K562 (cell line): ENCODE data around the gene ATP4B. TPM values are rescaled to one million over a fixed set of nuclear protein-coding genes. Genes with fewer than 3 reads are reported as not detected.

Source experiments
- ATAC-seq: fragments of 200-7000 bp; cut with Tn5 transposase; 3 replicates; pipeline ENCODE4 v1.9.1; 2020; ENCODE audit warnings: moderate library complexity
- BruUV-seq: library from RNA; stranded (reverse); fragments of 400-500 nt; replicated peaks from 2 replicates; lab custom pipeline; 2021; lab: Mats Ljungman, UMichigan
- CTCF ChIA-PET: fragments of 300-600 bp; formaldehyde crosslinking; extraction: SDS; loops from one replicate; lab custom pipeline; 2021; ENCODE audit warnings: low intra/inter-chr PET ratio; lab: Yijun Ruan, JAX
- POLR2A ChIA-PET: fragments of 300-600, 350-650 bp; sonication (Branson Sonifier 250); formaldehyde crosslinking; extraction: SDS; loops from one replicate; lab custom pipeline; 2021; ENCODE audit warnings: antibody characterized with exemption, inconsistent platforms; lab: Yijun Ruan, JAX
- DNase-seq, 4 experiments: peaks; one replicate each; pipeline versions ENCODE4 v3.0.0 to v3.0.0-alpha.2; 2011 to 2018; ENCODE audit warnings: low spot score in 3 of 4, mixed read lengths in 3 of 4; ENCODE audit errors: extremely low read depth in 1 of 4
- FAIRE-seq: peaks from 2 replicates; lab custom pipeline; 2011; peaks lifted over from hg19 to GRCh38; lab: Jason Lieb, UNC
- H2AFZ ChIP-seq: 2 replicates; pipeline ENCODE4 v1.6.0; 2011; ENCODE audit warnings: low read depth, low read length, control low read depth, inconsistent platforms
- H3K27ac ChIP-seq: fragments of 200-600 bp; 3 replicates; pipeline ENCODE4 v1.8.0; 2011; ENCODE audit warnings: low read depth, mild to moderate bottlenecking, control low read depth, inconsistent platforms, low read length, moderate library complexity, mixed read lengths; ENCODE audit errors: extremely low read depth
- H3K27me3 ChIP-seq, 2 experiments: fragments of 300-600 bp in 1 of 2; 2 replicates in 1 of 2; 3 replicates in 1 of 2; pipeline versions ENCODE4 v1.6.0 to v1.8.0; 2011; ENCODE audit warnings: inconsistent platforms in 2 of 2, low read length in 2 of 2, mild to moderate bottlenecking in 1 of 2, mixed read lengths in 1 of 2, moderate library complexity in 1 of 2; ENCODE audit not compliant: control insufficient read depth in 2 of 2, insufficient read depth in 2 of 2
- H3K36me3 ChIP-seq: fragments of 300-600 bp; 3 replicates; pipeline ENCODE4 v1.8.0; 2011; ENCODE audit warnings: mild to moderate bottlenecking, low read length, inconsistent platforms; ENCODE audit not compliant: control insufficient read depth, insufficient read depth
- H3K4me1 ChIP-seq, 2 experiments: fragments of 200-600 bp in 1 of 2; replicated peaks in 1 of 2; 2 replicates in 1 of 2; 3 replicates in 1 of 2; pipeline versions ENCODE4 v1.5.1 to v1.8.0; 2011; ENCODE audit warnings: inconsistent platforms in 2 of 2, low read length in 2 of 2, mild to moderate bottlenecking in 1 of 2, mixed read lengths in 1 of 2, moderate library complexity in 1 of 2; ENCODE audit not compliant: control insufficient read depth in 2 of 2, insufficient read depth in 2 of 2
- H3K4me2 ChIP-seq: 2 replicates; pipeline ENCODE4 v1.6.1; 2011; ENCODE audit warnings: low read length, control low read depth, inconsistent platforms, mixed read lengths; ENCODE audit not compliant: insufficient read depth
- H3K4me3 ChIP-seq: fragments of 200-600 bp; sonication (generic), shearing (Covaris generic); 2 replicates; pipeline ENCODE4 v1.5.1; 2016; ENCODE audit warnings: control low read depth, inconsistent platforms
- H3K79me2 ChIP-seq: fragments of 200-600 bp; 3 replicates; pipeline ENCODE4 v1.8.0; 2011; ENCODE audit warnings: low read length, inconsistent platforms; ENCODE audit not compliant: control insufficient read depth, insufficient read depth
- H3K9ac ChIP-seq, 2 experiments: 2 replicates each; pipeline versions ENCODE4 v1.6.0 to v1.6.1; 2011; ENCODE audit warnings: low read depth in 2 of 2, low read length in 2 of 2, control low read depth in 1 of 2, inconsistent platforms in 1 of 2, mild to moderate bottlenecking in 1 of 2, mixed read lengths in 1 of 2; ENCODE audit not compliant: insufficient read depth in 1 of 2
- H3K9me1 ChIP-seq: one replicate; pipeline ENCODE4 v1.6.0; 2011; ENCODE audit warnings: inconsistent platforms, mild to moderate bottlenecking, low read length, moderate library complexity; ENCODE audit not compliant: control insufficient read depth, insufficient read depth
- H3K9me3 ChIP-seq: replicated peaks from 2 replicates; pipeline ENCODE4 v1.5.1; 2011; ENCODE audit warnings: low read depth, low read length, inconsistent platforms; ENCODE audit not compliant: control insufficient read depth, insufficient read depth
- H4K20me1 ChIP-seq: replicated peaks from 2 replicates; pipeline ENCODE4 v1.6.1; 2011; ENCODE audit warnings: low read length, inconsistent platforms, mixed read lengths; ENCODE audit not compliant: control insufficient read depth, insufficient read depth
- CEBPG ChIP-seq, 3 experiments: fragments of 200-800 bp in 1 of 3; sonication (Bioruptor generic) in 1 of 3; sonication (generic) in 1 of 3; formaldehyde crosslinking in 1 of 3; IDR thresholded peaks in 2 of 3; conservative IDR thresholded peaks in 1 of 3; 2 replicates each; pipeline versions ENCODE4 v1.6.1 to v1.8.0; 2016 to 2022; ENCODE audit warnings: missing compliant biosample characterization in 2 of 3, missing genetic modification characterization in 2 of 3, mild to moderate bottlenecking in 1 of 3, missing genetic modification reagents in 1 of 3
- PTRF ChIP-seq: fragments of 450-650 bp; IDR thresholded peaks from 2 replicates; pipeline ENCODE4 v1.6.1; 2016; ENCODE audit warnings: mild to moderate bottlenecking, missing genetic modification characterization, missing compliant biosample characterization
- PURB ChIP-seq: sonication (generic); formaldehyde crosslinking; IDR thresholded peaks from 2 replicates; pipeline ENCODE4 v1.9.0; 2021; ENCODE audit warnings: low read depth, mild to moderate bottlenecking, missing genetic modification reagents
- TCF7L2 ChIP-seq: fragments of 150-350 bp; IDR thresholded peaks from 2 replicates; pipeline ENCODE4 v1.6.1; 2016; ENCODE audit warnings: low read depth, mild to moderate bottlenecking, low read length, moderate library complexity
- ZFP36 ChIP-seq: fragments of 150-350 bp; IDR thresholded peaks from 2 replicates; pipeline ENCODE4 v1.6.1; 2018; ENCODE audit warnings: low read length, low read depth; ENCODE audit not compliant: partially characterized antibody
- WGBS: fragments of 100-300 bp; shearing (Covaris generic); methylation state at CpG from one replicate; pipeline ENCODE4 v1.1.6; 2016; ENCODE audit warnings: low coverage, mixed read lengths; ENCODE audit not compliant: insufficient coverage; ENCODE audit errors: missing lambda C conversion rate; 5-methylcytosine and 5-hydroxymethylcytosine counted together
- in situ Hi-C: fragments of 300-500 bp; cut with MboI; formaldehyde crosslinking; loops from 4 replicates; pipeline ENCODE4 v1.15.0; 2018; ENCODE audit warnings: inconsistent platforms, mixed read lengths
- intact Hi-C: fragments of 100-400 bp; cut with micrococcal nuclease; formaldehyde crosslinking; loops from 2 replicates; pipeline ENCODE4 v1.14.2; 2022
- polyA plus RNA-seq, 8 experiments: library from polyadenylated mRNA; depleted of rRNA in 4 of 8; stranded (reverse) in 5 of 8; unstranded in 3 of 8; fragments of >200 nt; fragmentation: Nextera tagmentation in 2 of 8; fragmentation: Illumina TruSeq in 1 of 8; extraction: Ambion mirVana in 2 of 8; extraction: Trizol in 1 of 8; gene quantifications; 2 replicates each; pipeline versions ENCODE4 v1.2.1 to v1.2.3, GENCODE V29; 2011 to 2014; ENCODE audit warnings: inconsistent platforms in 1 of 8, missing spikeins in 1 of 8
- total RNA-seq, 7 experiments: library from RNA; depleted of rRNA in 6 of 7; stranded (reverse); fragments of >200 nt in 6 of 7; fragmentation: Illumina TruSeq in 2 of 7; extraction: Trizol in 2 of 7; gene quantifications; 2 replicates each; pipeline versions ENCODE4 v1.2.1 to v1.2.3, GENCODE V29; 2011 to 2021; ENCODE audit warnings: low replicate concordance in 1 of 7
- TF ChIP-seq, protein P1 (sequence below): fragments of 450-650 bp; formaldehyde crosslinking; IDR thresholded peaks from 2 replicates; pipeline ENCODE4 v1.4.0; 2020; ENCODE audit warnings: mild to moderate bottlenecking, moderate library complexity
- TF ChIP-seq, protein P2 (sequence below): sonication (generic); formaldehyde crosslinking; IDR thresholded peaks from 2 replicates; pipeline ENCODE4 v1.8.0; 2022; ENCODE audit warnings: mild to moderate bottlenecking, low read depth, missing genetic modification reagents
- TF ChIP-seq, protein P3 (sequence below): fragments of 150-350 bp; conservative IDR thresholded peaks from 2 replicates; pipeline ENCODE4 v1.6.1; 2014; ENCODE audit warnings: low read length

ATP4B gene
- total and polyA plus RNA-seq, 9 of the 15 experiments (the other 6 are each of a cell fraction or from before 2014, with no cell fraction given) = not detected

DNA sequence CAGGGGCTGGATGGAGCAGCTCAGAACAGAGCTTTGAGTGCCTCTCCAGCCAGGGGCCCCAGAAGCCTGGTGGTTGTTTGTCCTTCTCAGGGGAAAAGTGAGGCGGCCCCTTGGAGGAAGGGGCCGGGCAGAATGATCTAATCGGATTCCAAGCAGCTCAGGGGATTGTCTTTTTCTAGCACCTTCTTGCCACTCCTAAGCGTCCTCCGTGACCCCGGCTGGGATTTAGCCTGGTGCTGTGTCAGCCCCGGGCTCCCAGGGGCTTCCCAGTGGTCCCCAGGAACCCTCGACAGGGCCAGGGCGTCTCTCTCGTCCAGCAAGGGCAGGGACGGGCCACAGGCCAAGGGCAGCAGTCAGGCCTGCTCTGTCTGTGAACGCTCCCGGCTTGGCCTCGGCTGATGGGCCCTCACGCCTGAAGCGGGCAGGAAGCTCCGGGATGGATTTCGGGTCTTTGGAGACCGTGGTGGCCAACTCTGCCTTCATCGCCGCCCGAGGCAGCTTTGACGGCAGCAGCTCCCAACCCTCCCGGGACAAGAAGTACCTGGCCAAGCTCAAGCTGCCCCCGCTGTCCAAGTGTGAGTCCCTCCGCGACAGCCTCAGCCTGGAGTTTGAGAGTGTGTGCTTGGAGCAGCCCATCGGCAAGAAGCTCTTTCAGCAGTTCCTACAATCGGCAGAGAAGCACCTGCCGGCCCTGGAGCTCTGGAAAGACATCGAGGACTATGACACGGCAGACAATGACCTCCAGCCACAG is 9.1 kb upstream of the ATP4B start, which contains the start of gene GRK1:
Gene GRK1 (plus strand): TSS at position 269 of the 751 bp plus-strand sequence. CDS start 168 bp downstream, at position 437.
- no peak within 1 kb of the TSS for H3K9ac ChIP-seq
- TF ChIP-seq, protein P1, sequence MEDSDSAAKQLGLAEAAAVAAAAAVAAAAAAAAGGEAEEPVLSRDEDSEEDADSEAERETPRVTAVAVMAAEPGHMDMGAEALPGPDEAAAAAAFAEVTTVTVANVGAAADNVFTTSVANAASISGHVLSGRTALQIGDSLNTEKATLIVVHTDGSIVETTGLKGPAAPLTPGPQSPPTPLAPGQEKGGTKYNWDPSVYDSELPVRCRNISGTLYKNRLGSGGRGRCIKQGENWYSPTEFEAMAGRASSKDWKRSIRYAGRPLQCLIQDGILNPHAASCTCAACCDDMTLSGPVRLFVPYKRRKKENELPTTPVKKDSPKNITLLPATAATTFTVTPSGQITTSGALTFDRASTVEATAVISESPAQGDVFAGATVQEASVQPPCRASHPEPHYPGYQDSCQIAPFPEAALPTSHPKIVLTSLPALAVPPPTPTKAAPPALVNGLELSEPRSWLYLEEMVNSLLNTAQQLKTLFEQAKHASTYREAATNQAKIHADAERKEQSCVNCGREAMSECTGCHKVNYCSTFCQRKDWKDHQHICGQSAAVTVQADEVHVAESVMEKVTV (CRISPR knock-in tag) = no peak
- TF ChIP-seq, protein P2, sequence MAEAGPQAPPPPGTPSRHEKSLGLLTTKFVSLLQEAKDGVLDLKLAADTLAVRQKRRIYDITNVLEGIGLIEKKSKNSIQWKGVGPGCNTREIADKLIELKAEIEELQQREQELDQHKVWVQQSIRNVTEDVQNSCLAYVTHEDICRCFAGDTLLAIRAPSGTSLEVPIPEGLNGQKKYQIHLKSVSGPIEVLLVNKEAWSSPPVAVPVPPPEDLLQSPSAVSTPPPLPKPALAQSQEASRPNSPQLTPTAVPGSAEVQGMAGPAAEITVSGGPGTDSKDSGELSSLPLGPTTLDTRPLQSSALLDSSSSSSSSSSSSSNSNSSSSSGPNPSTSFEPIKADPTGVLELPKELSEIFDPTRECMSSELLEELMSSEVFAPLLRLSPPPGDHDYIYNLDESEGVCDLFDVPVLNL = no peak
- TF ChIP-seq PURB (CRISPR knock-in tag) = no peak
- no peak for TF ChIP-seq CEBPG (CRISPR knock-in tag; IDR thresholded peaks at IDR 0.05)
- TF ChIP-seq CEBPG (tag; conservative IDR thresholded peaks at IDR 0.05 in 1 of 2, IDR thresholded peaks at IDR 0.05 in 1 of 2) = no peak
- TF ChIP-seq ZFP36 = no peak
- TF ChIP-seq, protein P3, sequence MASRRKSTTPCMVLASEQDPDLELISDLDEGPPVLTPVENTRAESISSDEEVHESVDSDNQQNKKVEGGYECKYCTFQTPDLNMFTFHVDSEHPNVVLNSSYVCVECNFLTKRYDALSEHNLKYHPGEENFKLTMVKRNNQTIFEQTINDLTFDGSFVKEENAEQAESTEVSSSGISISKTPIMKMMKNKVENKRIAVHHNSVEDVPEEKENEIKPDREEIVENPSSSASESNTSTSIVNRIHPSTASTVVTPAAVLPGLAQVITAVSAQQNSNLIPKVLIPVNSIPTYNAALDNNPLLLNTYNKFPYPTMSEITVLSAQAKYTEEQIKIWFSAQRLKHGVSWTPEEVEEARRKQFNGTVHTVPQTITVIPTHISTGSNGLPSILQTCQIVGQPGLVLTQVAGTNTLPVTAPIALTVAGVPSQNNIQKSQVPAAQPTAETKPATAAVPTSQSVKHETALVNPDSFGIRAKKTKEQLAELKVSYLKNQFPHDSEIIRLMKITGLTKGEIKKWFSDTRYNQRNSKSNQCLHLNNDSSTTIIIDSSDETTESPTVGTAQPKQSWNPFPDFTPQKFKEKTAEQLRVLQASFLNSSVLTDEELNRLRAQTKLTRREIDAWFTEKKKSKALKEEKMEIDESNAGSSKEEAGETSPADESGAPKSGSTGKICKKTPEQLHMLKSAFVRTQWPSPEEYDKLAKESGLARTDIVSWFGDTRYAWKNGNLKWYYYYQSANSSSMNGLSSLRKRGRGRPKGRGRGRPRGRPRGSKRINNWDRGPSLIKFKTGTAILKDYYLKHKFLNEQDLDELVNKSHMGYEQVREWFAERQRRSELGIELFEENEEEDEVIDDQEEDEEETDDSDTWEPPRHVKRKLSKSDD = no peak
- TF ChIP-seq TCF7L2 = no peak
- TF ChIP-seq PTRF (tag) = no peak

More for the DNA sequence above, 9.1 kb upstream of the ATP4B start, which contains the start of gene GRK1:
- Histone ChIP-seq H3K27ac (no peak within 1 kb of the TSS), H3K27me3 (peaks cover 24 to 59% of the 10 kb centered on the region in 2 experiments; a peak in 3 of 5 replicates), H2AFZ (no peak within 1 kb of the TSS), H3K4me2 (no peak within 1 kb of the TSS), H3K9me1 (no peaks in the 10 kb centered on the region), H4K20me1 (no peaks in the 10 kb centered on the region), H3K4me1 (peaks cover 0 to 17% of the 10 kb centered on the region in 2 experiments; a peak in 2 of 5 replicates), H3K9me3 (no peaks in the 10 kb centered on the region), H3K36me3 (no peaks in the 10 kb centered on the region), H3K79me2 (no peaks in the 10 kb centered on the region), H3K4me3 (no peak within 1 kb of the TSS)
- 6% methylated on average over 18 of the region's 32 CpGs for WGBS
- POLR2A ChIA-PET = interaction anchor here (0.7 to 0.9 kb wide), 2 partner anchors 56 to 60 kb away, joined by 3 to 4 read pairs; no protein-coding TSS in a partner anchor
- BruUV-seq = no TSS peak
- in situ Hi-C loops = loop anchor here (10.0 kb wide), 1 partner anchor 58 kb away; no protein-coding TSS in a partner anchor
- CTCF ChIA-PET = no interaction called here
- ATAC-seq (peak; percentile 47; the same call in 2 of the 3 replicates), FAIRE-seq (no peak), DNase-seq (no peak)
- intact Hi-C loops = no loop called here
